Ovary (tissue), 3 donors: ENCODE results near the gene LCA5.

Experiments
- CTCF ChIP-seq, 3 donors: fragments of 450-650 bp in 2 of 3; fragments of 200-600 bp in 1 of 3; IDR thresholded peaks; one replicate each; pipeline versions ENCODE4 v1.5.1 to v1.8.0; 2016 to 2022; ENCODE audit warnings: antibody characterized with exemption in 3 of 3, mild to moderate bottlenecking in 1 of 3
- POLR2A ChIP-seq: fragments of 450-650 bp; IDR thresholded peaks from one replicate; pipeline ENCODE4 v1.6.1; 2017; ENCODE audit warnings: antibody characterized with exemption, mild to moderate bottlenecking, moderate library complexity
- donor health status: DM: no; HTN: no; CAD: no.

- TF ChIP-seq CTCF (IDR thresholded peaks at IDR 0.05) (no peak), POLR2A (no peak)
Observed at GRCh38 chr6:79469376-79470246, 67.6 kb downstream of the LCA5 start.
